H9 (cell line): ENCODE results near the gene GANAB. TPM values are rescaled to one million over a fixed set of nuclear protein-coding genes. Genes with fewer than 3 reads are reported as not detected.
A peak's percentile ranks its signal among the peaks of the same experiment; 100 is the strongest.

Experiments used
- DNase-seq: peaks from one replicate; pipeline ENCODE4 v3.0.0-alpha.2; 2017
- H2AFZ ChIP-seq: one replicate; pipeline ENCODE4 v1.6.1; 2013; ENCODE audit warnings: mild to moderate bottlenecking, low read length, control low read depth, moderate library complexity
- H2AK5ac ChIP-seq: 2 replicates; pipeline ENCODE4 v1.6.1; 2013; ENCODE audit warnings: low read length, control low read depth, mixed read lengths; ENCODE audit not compliant: insufficient read length
- H2BK120ac ChIP-seq: one replicate; pipeline ENCODE4 v1.6.1; 2013; ENCODE audit warnings: low read depth, mild to moderate bottlenecking, low read length, control low read depth, inconsistent platforms; ENCODE audit not compliant: poor library complexity, severe bottlenecking
- H2BK12ac ChIP-seq: 2 replicates; pipeline ENCODE4 v1.6.1; 2013; ENCODE audit warnings: low read length, control low read depth, mixed read lengths, low read depth; ENCODE audit not compliant: insufficient read length
- H2BK15ac ChIP-seq: 2 replicates; pipeline ENCODE4 v1.6.1; 2013; ENCODE audit warnings: low read depth, low read length, control low read depth
- H2BK20ac ChIP-seq: one replicate; pipeline ENCODE4 v1.6.1; 2013; ENCODE audit warnings: low read depth, mild to moderate bottlenecking, low read length, control low read depth, inconsistent platforms; ENCODE audit not compliant: poor library complexity, severe bottlenecking
- H2BK5ac ChIP-seq: 2 replicates; pipeline ENCODE4 v1.6.1; 2013; ENCODE audit warnings: low read length, control low read depth, mixed read lengths; ENCODE audit not compliant: insufficient read length
- H3K14ac ChIP-seq: 2 replicates; pipeline ENCODE4 v1.6.1; 2013; ENCODE audit warnings: low read length, control low read depth; ENCODE audit not compliant: insufficient read depth
- H3K18ac ChIP-seq: 2 replicates; pipeline ENCODE4 v1.6.1; 2013; ENCODE audit warnings: low read depth, mild to moderate bottlenecking, mixed read lengths, low read length, control low read depth; ENCODE audit not compliant: insufficient read length
- H3K23ac ChIP-seq: 2 replicates; pipeline ENCODE4 v1.6.1; 2013; ENCODE audit warnings: low read length, control low read depth, mixed read lengths, low read depth; ENCODE audit not compliant: insufficient read length
- H3K23me2 ChIP-seq: 2 replicates; pipeline ENCODE4 v1.6.1; 2013; ENCODE audit warnings: low read depth, mild to moderate bottlenecking, mixed read lengths, low read length, control low read depth; ENCODE audit not compliant: insufficient read length, poor library complexity, severe bottlenecking
- H3K27ac ChIP-seq: 2 replicates; pipeline ENCODE4 v1.5.1; 2013; ENCODE audit warnings: low read length, control low read depth, mixed read lengths, low read depth; ENCODE audit not compliant: insufficient read length
- H3K27me3 ChIP-seq: 2 replicates; pipeline ENCODE4 v1.6.1; 2013; ENCODE audit warnings: low read length, control low read depth, inconsistent platforms; ENCODE audit not compliant: insufficient read depth
- H3K4ac ChIP-seq: 2 replicates; pipeline ENCODE4 v1.6.1; 2013; ENCODE audit warnings: low read depth, mild to moderate bottlenecking, control low read depth, inconsistent platforms, low read length, moderate library complexity
- H3K4me1 ChIP-seq: 2 replicates; pipeline ENCODE4 v1.6.1; 2013; ENCODE audit warnings: low read length, control low read depth, inconsistent platforms; ENCODE audit not compliant: insufficient read depth
- H3K4me2 ChIP-seq: 2 replicates; pipeline ENCODE4 v1.6.1; 2013; ENCODE audit warnings: low read length, control low read depth, mixed read lengths; ENCODE audit not compliant: insufficient read length, insufficient read depth
- H3K56ac ChIP-seq: 2 replicates; pipeline ENCODE4 v1.6.1; 2013; ENCODE audit warnings: low read depth, mild to moderate bottlenecking, mixed read lengths, low read length, control low read depth; ENCODE audit not compliant: insufficient read length
- H3K79me1 ChIP-seq: 2 replicates; pipeline ENCODE4 v1.6.1; 2013; ENCODE audit warnings: low read depth, mild to moderate bottlenecking, moderate library complexity, low read length, control low read depth, inconsistent platforms; ENCODE audit not compliant: insufficient read depth, poor library complexity, severe bottlenecking
- H3K79me2 ChIP-seq: 2 replicates; pipeline ENCODE4 v1.6.1; 2013; ENCODE audit warnings: low read length, control low read depth, inconsistent platforms; ENCODE audit not compliant: insufficient read depth
- H3K9ac ChIP-seq: 2 replicates; pipeline ENCODE4 v1.6.1; 2013; ENCODE audit warnings: low read length, control low read depth, mixed read lengths; ENCODE audit not compliant: insufficient read length; ENCODE audit errors: extremely low read depth
- H3K9me3 ChIP-seq: one replicate; pipeline ENCODE4 v1.6.1; 2013; ENCODE audit warnings: low read depth, low read length, inconsistent platforms; ENCODE audit not compliant: control insufficient read depth
- H3T11ph ChIP-seq: one replicate; pipeline ENCODE4 v1.6.1; 2013; ENCODE audit warnings: mild to moderate bottlenecking, low read length, control low read depth, inconsistent platforms
- H4K20me1 ChIP-seq: one replicate; pipeline ENCODE4 v1.6.1; 2013; ENCODE audit not compliant: control insufficient read depth, insufficient read length, insufficient read depth
- H4K5ac ChIP-seq: 2 replicates; pipeline ENCODE4 v1.6.1; 2013; ENCODE audit warnings: low read depth, mild to moderate bottlenecking, mixed read lengths, low read length, control low read depth; ENCODE audit not compliant: insufficient read length
- H4K8ac ChIP-seq: replicated peaks from 2 replicates; pipeline ENCODE4 v1.6.1; 2013; ENCODE audit warnings: low read length, control low read depth, mixed read lengths, low read depth; ENCODE audit not compliant: insufficient read length
- H4K91ac ChIP-seq: 2 replicates; pipeline ENCODE4 v1.6.1; 2013; ENCODE audit warnings: low read depth, mild to moderate bottlenecking, moderate library complexity, mixed read lengths, low read length, control low read depth; ENCODE audit not compliant: insufficient read length
- H3K27ac Mint-ChIP-seq, 3 experiments: 2 replicates in 2 of 3; 3 replicates in 1 of 3; pipeline ENCODE4 v1.8.0; 2020 to 2021; ENCODE audit warnings: mixed read lengths in 3 of 3, mild to moderate bottlenecking in 1 of 3, moderate library complexity in 1 of 3
- H3K27me3 Mint-ChIP-seq: 2 replicates; pipeline ENCODE4 v1.8.0; 2021; ENCODE audit warnings: low read depth, mild to moderate bottlenecking, moderate library complexity, mixed read lengths
- H3K36me3 Mint-ChIP-seq, 3 experiments: 2 replicates in 2 of 3; 3 replicates in 1 of 3; pipeline ENCODE4 v1.8.0; 2020 to 2021; ENCODE audit warnings: low read depth in 3 of 3, mixed read lengths in 3 of 3; ENCODE audit not compliant: insufficient read depth in 1 of 3
- H3K4me1 Mint-ChIP-seq, 2 experiments: 2 replicates each; pipeline ENCODE4 v1.8.0; 2020; ENCODE audit warnings: mixed read lengths in 2 of 2
- H3K4me3 Mint-ChIP-seq, 2 experiments: 2 replicates in 1 of 2; 3 replicates in 1 of 2; pipeline ENCODE4 v1.8.0; 2020 to 2021; ENCODE audit warnings: mild to moderate bottlenecking in 2 of 2, mixed read lengths in 2 of 2, moderate library complexity in 1 of 2
- H3K9me3 Mint-ChIP-seq, 2 experiments: 2 replicates in 1 of 2; 3 replicates in 1 of 2; pipeline ENCODE4 v1.8.0; 2020; ENCODE audit warnings: mild to moderate bottlenecking in 2 of 2, mixed read lengths in 2 of 2, moderate library complexity in 1 of 2
- WGBS: extraction: QIAGEN DNeasy Blood & Tissue Kit; methylation state at CpG from one replicate; pipeline ENCODE4 v1.1.7; 2013; ENCODE audit warnings: missing lambda C conversion rate, low lambda C conversion rate, mixed read lengths; ENCODE audit not compliant: insufficient read length; ENCODE audit errors: extremely low coverage; 5-methylcytosine and 5-hydroxymethylcytosine counted together
- total RNA-seq: library from RNA; stranded (reverse); gene quantifications from 2 replicates; pipeline ENCODE4 v1.2.1, GENCODE V29; 2021
- TF ChIP-seq, protein P1 (sequence below): fragments of 200-600 bp; sonication (generic); conservative IDR thresholded peaks from 3 replicates; pipeline ENCODE4 v1.8.0; 2021; ENCODE audit warnings: antibody characterized with exemption, mild to moderate bottlenecking

Gene GANAB
- total RNA-seq, 1 experiment from 2014 or later, result 387 TPM

DNA sequence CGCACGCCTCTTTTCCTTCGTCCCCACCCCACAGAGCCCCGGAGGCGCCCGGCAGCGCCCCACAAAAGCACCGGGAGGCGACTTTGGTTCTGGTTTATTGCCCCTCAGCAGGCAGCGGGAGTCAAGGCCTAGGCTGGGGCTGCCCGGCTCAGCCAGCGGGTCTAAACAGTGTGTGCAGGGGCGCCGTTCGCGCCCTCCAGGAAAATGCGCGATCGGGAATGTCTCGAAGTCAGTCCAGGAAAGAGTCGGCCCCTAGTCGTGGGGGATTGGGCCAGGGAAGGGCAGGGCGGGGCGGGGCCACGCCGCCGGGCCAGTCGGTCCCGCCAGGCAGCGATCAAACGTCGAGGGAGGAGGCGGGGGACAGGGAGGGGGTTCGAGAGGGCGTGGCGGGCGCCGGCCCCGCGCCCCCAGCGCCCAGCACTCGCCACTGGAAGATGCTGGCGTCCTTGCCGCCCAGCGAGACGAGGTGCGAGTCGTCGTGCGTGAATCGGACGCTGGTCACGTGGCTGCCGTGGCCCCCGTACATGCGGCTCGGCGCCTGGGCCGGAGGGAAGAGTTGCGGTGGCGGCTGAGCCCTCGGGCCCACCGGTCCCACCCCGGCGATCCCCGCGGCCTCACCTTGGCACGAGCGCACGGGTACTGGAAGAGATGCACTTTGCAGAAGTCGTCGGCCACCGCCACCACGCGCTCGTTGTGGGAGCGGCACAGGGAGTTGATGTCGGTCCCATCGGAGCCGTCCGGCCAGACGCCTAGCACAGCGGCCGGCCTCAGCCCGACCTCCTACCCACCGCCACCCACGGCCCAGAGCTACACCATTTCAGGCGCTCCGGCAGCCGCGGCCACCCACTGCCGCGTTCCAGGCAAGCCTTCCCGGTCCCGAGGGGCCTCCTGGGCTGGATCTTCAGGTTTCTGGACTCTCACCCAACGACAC, 44.0 kb downstream of the GANAB start:
- Histone ChIP-seq H3K9ac (peak overlapping the region; percentile 23), H3K56ac (no peak overlapping the region), H3K4me2 (peak overlapping the region; percentile 39), H2AK5ac (no peak overlapping the region), H3K79me1 (no peaks in the 10 kb centered on the region), H3K23me2 (peaks cover 4% of the 10 kb centered on the region), H3K4me1 (peaks cover 8% of the 10 kb centered on the region), H2BK120ac (no peak overlapping the region), H3K9me3 (no peaks in the 10 kb centered on the region), H2AFZ (no peak overlapping the region), H3K4ac (no peak overlapping the region), H3K23ac (no peak overlapping the region), H4K20me1 (peaks cover 2% of the 10 kb centered on the region), H3K18ac (no peak overlapping the region), H4K5ac (no peak overlapping the region), H3T11ph (no peak overlapping the region), H3K79me2 (no peaks in the 10 kb centered on the region; the same call in 1 of the 2 replicates), H4K91ac (no peak overlapping the region), H2BK20ac (no peak overlapping the region), H2BK15ac (no peak overlapping the region), H4K8ac (no peak overlapping the region), H3K14ac (peak overlapping the region; percentile 16; the same call in 1 of the 2 replicates), H3K27ac (no peak overlapping the region), H2BK12ac (no peak overlapping the region), H2BK5ac (no peak overlapping the region), H3K27me3 (peaks cover 12% of the 10 kb centered on the region; the same call in 1 of the 2 replicates)
- no peaks in the 10 kb centered on the region for H3K9me3 Mint-ChIP-seq
- H3K4me3 Mint-ChIP-seq, result peak overlapping the region; percentile 90 to 93
- peak; percentile 72 for DNase-seq
- WGBS, result no CpG with 5 or more reads among the region's 96 CpGs
- H3K4me1 Mint-ChIP-seq, result peaks cover 50 to 68% of the 10 kb centered on the region in 2 experiments
- TF ChIP-seq, protein P1, sequence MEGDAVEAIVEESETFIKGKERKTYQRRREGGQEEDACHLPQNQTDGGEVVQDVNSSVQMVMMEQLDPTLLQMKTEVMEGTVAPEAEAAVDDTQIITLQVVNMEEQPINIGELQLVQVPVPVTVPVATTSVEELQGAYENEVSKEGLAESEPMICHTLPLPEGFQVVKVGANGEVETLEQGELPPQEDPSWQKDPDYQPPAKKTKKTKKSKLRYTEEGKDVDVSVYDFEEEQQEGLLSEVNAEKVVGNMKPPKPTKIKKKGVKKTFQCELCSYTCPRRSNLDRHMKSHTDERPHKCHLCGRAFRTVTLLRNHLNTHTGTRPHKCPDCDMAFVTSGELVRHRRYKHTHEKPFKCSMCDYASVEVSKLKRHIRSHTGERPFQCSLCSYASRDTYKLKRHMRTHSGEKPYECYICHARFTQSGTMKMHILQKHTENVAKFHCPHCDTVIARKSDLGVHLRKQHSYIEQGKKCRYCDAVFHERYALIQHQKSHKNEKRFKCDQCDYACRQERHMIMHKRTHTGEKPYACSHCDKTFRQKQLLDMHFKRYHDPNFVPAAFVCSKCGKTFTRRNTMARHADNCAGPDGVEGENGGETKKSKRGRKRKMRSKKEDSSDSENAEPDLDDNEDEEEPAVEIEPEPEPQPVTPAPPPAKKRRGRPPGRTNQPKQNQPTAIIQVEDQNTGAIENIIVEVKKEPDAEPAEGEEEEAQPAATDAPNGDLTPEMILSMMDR, result peak; percentile 16; the same call in 1 of the 3 replicates
- peaks cover 38 to 46% (median 38%) of the 10 kb centered on the region in 3 experiments for H3K36me3 Mint-ChIP-seq
- peak overlapping the region; percentile 78 to 96 (median 91); a peak in 6 of 7 replicates for H3K27ac Mint-ChIP-seq
- H3K27me3 Mint-ChIP-seq, result peaks cover 34% of the 10 kb centered on the region
